Activated naive CD4-positive, alpha-beta T cell treated with anti-CD3 and anti-CD28 coated beads, Interleukin-2, amount 50 U/mL, for 24 hours (primary cell): ENCODE results near the gene CNOT4.
"Not testable (repeated sequence)": the region's sequence is repeated elsewhere in the genome, so short reads cannot be mapped to it uniquely, and the experiment has no call there.

Source experiments
- H3K27ac Mint-ChIP-seq: one replicate; pipeline ENCODE4 v1.8.0; 2021; ENCODE audit warnings: mild to moderate bottlenecking, mixed read lengths
- H3K27me3 Mint-ChIP-seq: one replicate; pipeline ENCODE4 v1.8.0; 2021; ENCODE audit warnings: mixed read lengths
- H3K36me3 Mint-ChIP-seq: one replicate; pipeline ENCODE4 v1.8.0; 2021; ENCODE audit warnings: mixed read lengths
- H3K4me1 Mint-ChIP-seq: one replicate; pipeline ENCODE4 v1.8.0; 2021; ENCODE audit warnings: mixed read lengths
- H3K4me3 Mint-ChIP-seq: one replicate; pipeline ENCODE4 v1.8.0; 2021; ENCODE audit warnings: mild to moderate bottlenecking, mixed read lengths
- H3K9me3 Mint-ChIP-seq: one replicate; pipeline ENCODE4 v1.8.0; 2021; ENCODE audit warnings: mixed read lengths

Gene CNOT4

DNA sequence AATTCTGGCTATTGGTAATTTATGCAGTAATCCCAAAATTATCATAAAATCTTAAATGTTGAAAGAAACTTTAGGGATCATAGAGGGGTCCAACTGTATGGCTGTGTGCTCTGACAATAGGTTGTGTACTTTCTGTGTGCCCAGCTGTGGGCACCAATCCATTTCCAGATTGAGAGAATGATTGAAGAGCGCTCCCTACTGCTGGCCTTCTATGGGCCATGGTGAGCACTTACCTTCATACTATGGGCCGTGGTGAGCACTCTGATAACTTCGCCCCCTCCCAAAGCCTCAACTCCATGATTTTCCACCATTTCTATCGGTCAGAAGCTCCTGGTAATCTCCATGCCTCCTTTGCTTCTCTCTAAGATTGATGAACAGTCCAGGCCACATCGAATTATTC is 157.6 kb downstream of the CNOT4 start:
- Mint-ChIP-seq H3K36me3 (peaks cover 4% of the 10 kb centered on the region), H3K4me1 (no peaks in the 10 kb centered on the region), H3K4me3 (no peak overlapping the region), H3K27ac (no peak overlapping the region), H3K27me3 (no peaks in the 10 kb centered on the region), H3K9me3 (no peaks in the 10 kb centered on the region)

DNA sequence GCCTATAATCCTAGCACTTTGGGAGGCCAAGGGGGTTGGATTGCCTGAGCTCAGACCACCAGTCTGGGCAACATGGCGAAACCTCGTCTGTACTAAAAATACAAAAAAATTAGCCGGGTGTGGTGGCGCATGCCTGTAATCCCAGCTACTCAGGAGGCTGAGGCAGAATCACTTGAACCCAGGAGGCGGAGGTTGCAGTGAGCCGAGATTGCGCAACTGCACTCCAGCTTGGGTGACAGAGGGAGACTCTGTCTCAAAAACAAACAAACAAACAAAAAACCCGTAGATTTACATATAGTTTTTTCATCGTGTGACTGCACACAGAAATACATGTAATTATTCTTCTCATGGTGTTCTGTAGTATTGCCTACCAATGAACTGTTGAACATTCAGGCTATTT is 158.8 kb downstream of the CNOT4 start:
- not testable (repeated sequence) for H3K4me1 Mint-ChIP-seq, H3K4me3 Mint-ChIP-seq, H3K27me3 Mint-ChIP-seq, H3K36me3 Mint-ChIP-seq, H3K27ac Mint-ChIP-seq, H3K9me3 Mint-ChIP-seq

DNA sequence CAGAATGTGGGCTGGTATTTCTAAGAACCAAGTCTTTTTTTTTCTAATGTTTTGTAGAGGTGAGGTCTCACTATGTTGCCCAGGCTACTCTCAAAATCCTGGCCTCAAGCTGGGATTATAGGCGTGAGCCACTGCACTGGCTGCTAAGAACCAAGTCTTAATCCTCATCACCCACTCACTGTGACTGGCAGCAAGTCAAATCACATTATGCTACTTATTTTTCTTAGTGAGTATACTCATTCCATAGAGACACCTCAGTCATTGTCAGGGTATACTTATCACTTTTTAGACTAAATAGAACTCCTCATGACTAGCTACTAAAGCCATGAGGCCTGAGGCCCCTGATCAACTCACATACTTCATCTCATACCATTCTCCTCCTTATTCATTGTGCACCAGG is 160.2 kb downstream of the CNOT4 start:
- peaks cover 2% of the 10 kb centered on the region for H3K36me3 Mint-ChIP-seq
- no peaks in the 10 kb centered on the region for H3K27me3 Mint-ChIP-seq
- no peak overlapping the region for H3K27ac Mint-ChIP-seq
- no peaks in the 10 kb centered on the region for H3K9me3 Mint-ChIP-seq
- H3K4me1 Mint-ChIP-seq = no peaks in the 10 kb centered on the region
- no peak overlapping the region for H3K4me3 Mint-ChIP-seq

- H3K4me1 Mint-ChIP-seq = no peaks in the 10 kb centered on the region
- H3K27me3 Mint-ChIP-seq = no peaks in the 10 kb centered on the region
- H3K9me3 Mint-ChIP-seq = no peaks in the 10 kb centered on the region
- peaks cover 2% of the 10 kb centered on the region for H3K36me3 Mint-ChIP-seq
- no peak overlapping the region for H3K27ac Mint-ChIP-seq
- no peak overlapping the region for H3K4me3 Mint-ChIP-seq
Observed at GRCh38 chr7:135348493-135348892, 161.4 kb downstream of the CNOT4 start.

- Mint-ChIP-seq H3K27ac (no peak overlapping the region), H3K4me1 (no peaks in the 10 kb centered on the region), H3K36me3 (no peaks in the 10 kb centered on the region), H3K4me3 (no peak overlapping the region), H3K9me3 (no peaks in the 10 kb centered on the region), H3K27me3 (no peaks in the 10 kb centered on the region)
Observed at GRCh38 chr7:135343361-135343760, 166.5 kb downstream of the CNOT4 start.

DNA sequence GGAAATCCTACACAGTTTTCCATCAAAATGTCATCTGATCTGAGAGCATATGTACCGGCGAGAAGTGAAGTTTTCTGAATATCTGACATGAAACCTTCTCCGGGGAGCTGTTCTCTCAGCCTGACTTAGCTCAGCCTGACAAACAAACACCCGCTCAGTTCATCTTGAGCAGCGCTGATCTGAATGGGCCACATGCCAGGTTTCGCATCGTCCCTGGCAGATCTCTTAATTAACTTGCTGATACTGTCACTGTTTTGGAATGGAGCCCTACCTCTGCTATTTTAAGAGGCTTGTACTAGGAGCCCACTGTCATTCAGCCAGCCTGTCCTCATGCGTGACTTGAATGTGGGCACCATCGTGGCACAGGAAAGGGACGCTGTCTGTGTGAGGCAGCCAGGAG is 167.0 kb downstream of the CNOT4 start:
- H3K4me1 Mint-ChIP-seq = no peaks in the 10 kb centered on the region

DNA sequence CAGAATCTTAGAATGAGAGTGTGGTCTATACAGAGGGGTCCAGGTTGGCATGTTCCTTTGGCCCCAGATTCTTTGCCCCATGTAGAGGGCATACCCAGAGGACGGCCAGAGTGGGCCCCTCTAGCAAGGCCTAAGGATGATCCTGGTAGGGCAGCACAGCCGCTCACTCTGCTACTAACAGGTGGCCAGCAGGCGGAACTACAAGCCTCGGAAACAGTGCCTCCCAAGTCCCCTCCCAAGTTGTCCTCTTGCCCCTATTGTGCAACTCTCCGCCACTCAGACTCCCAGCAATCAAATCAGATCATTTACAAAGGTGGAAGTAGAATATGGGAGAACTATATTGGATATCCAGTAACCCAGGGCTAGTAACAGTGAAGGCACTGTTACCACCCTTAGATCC is 168.9 kb downstream of the CNOT4 start:
- Mint-ChIP-seq H3K36me3 (no peaks in the 10 kb centered on the region), H3K4me1 (no peaks in the 10 kb centered on the region), H3K27me3 (no peaks in the 10 kb centered on the region), H3K9me3 (no peaks in the 10 kb centered on the region), H3K4me3 (no peak overlapping the region), H3K27ac (no peak overlapping the region)

More for the DNA sequence above, 167.0 kb downstream of the CNOT4 start:
- Mint-ChIP-seq H3K4me3 (no peak overlapping the region), H3K9me3 (no peaks in the 10 kb centered on the region), H3K27me3 (no peaks in the 10 kb centered on the region), H3K36me3 (no peaks in the 10 kb centered on the region), H3K27ac (no peak overlapping the region)

- no peak overlapping the region for H3K27ac Mint-ChIP-seq
- H3K4me3 Mint-ChIP-seq = no peak overlapping the region
- no peaks in the 10 kb centered on the region for H3K9me3 Mint-ChIP-seq
- no peaks in the 10 kb centered on the region for H3K27me3 Mint-ChIP-seq
- H3K36me3 Mint-ChIP-seq = peaks cover 2% of the 10 kb centered on the region
- H3K4me1 Mint-ChIP-seq = no peaks in the 10 kb centered on the region
Observed at GRCh38 chr7:135337977-135338550, 171.8 kb downstream of the CNOT4 start.

DNA sequence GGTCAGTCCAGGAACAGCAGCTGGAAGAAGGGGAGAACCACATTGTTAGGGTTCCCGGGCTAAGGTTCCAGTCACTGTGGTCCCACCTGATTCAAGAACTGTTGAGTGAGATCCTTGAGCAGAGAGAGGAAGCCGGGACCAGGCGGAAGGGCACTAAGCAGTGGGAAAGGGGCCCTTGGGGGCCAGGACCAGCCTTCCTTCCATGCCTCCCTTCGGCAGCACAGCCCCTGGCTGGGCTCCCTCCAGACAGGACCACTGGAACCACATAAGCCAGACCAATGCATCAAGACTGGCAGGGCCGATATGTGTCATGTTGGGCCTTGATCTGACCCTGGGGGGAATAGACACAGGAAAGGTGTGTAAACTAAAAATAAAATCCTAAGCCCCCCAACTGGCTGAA is 172.4 kb downstream of the CNOT4 start:
- H3K36me3 Mint-ChIP-seq = peaks cover 2% of the 10 kb centered on the region
- no peaks in the 10 kb centered on the region for H3K4me1 Mint-ChIP-seq
- H3K4me3 Mint-ChIP-seq = no peak overlapping the region
- H3K27ac Mint-ChIP-seq = no peak overlapping the region
- no peaks in the 10 kb centered on the region for H3K9me3 Mint-ChIP-seq
- no peaks in the 10 kb centered on the region for H3K27me3 Mint-ChIP-seq

- Mint-ChIP-seq H3K27ac (no peak overlapping the region), H3K4me1 (no peaks in the 10 kb centered on the region), H3K4me3 (no peak overlapping the region), H3K27me3 (no peaks in the 10 kb centered on the region), H3K36me3 (peaks cover 3% of the 10 kb centered on the region), H3K9me3 (no peaks in the 10 kb centered on the region)
Observed at GRCh38 chr7:135335628-135336139, 174.2 kb downstream of the CNOT4 start.

DNA sequence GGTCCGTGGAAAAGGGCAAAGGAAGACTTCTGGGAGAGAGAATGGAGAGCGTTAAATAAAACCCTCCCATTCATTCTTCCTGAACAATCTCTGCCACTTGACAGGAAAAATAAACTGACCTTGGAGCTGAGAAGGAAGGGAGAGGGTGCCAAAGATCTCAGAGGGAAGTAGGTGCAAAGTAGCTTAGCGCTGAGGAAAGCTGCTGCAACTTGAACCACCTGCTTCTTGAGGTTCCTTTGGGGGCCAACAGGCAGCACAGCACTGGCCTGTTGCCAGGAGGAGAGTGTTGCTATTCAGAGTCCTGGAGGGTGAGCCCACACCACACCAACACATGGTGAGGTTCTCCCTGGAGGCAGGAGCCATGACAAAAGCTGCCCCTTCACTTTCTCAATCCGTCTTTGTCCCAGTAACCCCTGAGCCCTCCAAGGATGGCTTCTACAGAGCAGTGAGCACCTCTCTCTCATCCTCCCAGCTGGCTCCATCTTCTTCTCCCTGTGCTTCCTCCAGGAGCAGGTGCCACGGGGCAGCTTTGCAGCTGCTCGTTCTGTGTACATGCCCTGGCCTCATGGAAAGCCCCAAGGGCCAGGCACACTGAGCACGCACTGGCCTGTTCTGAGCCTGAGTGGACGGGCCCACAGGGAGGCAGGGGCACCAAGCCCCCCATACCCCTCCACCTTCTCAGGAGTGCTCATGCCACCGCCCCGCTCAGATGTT is 174.9 kb downstream of the CNOT4 start:
- no peaks in the 10 kb centered on the region for H3K27me3 Mint-ChIP-seq
- no peaks in the 10 kb centered on the region for H3K9me3 Mint-ChIP-seq
- H3K27ac Mint-ChIP-seq = no peak overlapping the region
- no peak overlapping the region for H3K4me3 Mint-ChIP-seq
- no peaks in the 10 kb centered on the region for H3K4me1 Mint-ChIP-seq
- peaks cover 3% of the 10 kb centered on the region for H3K36me3 Mint-ChIP-seq

DNA sequence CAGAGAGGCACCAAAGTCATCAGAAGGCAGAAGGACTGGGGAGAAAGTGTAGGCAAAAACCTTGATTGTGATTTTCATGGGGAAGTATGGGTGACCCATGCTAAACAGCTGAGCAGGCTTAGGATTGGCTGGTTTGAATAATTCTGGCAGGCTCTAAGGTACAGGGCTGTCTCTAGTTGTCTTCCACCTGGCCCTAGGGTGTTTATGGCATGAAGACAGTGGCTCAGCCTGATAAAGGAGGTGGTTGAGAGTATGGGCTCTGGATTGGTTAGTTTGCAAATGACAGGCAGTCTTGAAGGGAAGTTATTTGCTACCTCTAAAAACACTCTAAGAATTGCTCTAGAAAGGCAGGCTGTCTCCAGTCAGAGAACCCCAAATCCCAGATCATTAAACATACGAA is 176.0 kb downstream of the CNOT4 start:
- Mint-ChIP-seq H3K4me3 (no peak overlapping the region), H3K27ac (no peak overlapping the region)

GRCh38 chr7:135333200-135333599 is 176.7 kb downstream of the CNOT4 start:
- no peak overlapping the region for H3K4me3 Mint-ChIP-seq
- H3K27ac Mint-ChIP-seq = no peak overlapping the region
- no peaks in the 10 kb centered on the region for H3K4me1 Mint-ChIP-seq

More for the DNA sequence above, 176.0 kb downstream of the CNOT4 start:
- Mint-ChIP-seq H3K4me1 (no peaks in the 10 kb centered on the region), H3K9me3 (no peaks in the 10 kb centered on the region), H3K36me3 (peaks cover 3% of the 10 kb centered on the region), H3K27me3 (no peaks in the 10 kb centered on the region)

DNA sequence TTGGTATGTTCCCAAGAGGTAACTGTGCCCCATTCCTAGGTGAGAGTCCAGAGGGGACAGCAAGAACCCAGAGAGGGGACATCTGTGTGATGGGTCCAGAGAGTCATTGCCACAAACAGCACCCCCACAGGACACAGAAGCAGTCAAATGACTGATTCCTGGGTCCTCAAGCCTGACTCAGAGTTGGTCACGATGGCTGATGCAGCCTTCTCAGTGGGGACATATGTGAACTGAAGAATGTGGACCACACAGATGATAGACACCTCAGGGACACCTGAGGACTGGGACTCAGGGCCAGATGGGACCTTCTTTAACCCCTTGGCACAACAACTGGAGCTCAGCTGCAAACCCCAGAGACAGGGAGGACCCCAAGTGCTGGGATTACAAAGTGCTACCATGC is 179.8 kb downstream of the CNOT4 start:
- H3K4me1 Mint-ChIP-seq = no peaks in the 10 kb centered on the region
- H3K27ac Mint-ChIP-seq = no peak overlapping the region
- no peak overlapping the region for H3K4me3 Mint-ChIP-seq
- H3K36me3 Mint-ChIP-seq = peaks cover 3% of the 10 kb centered on the region
- H3K9me3 Mint-ChIP-seq = no peaks in the 10 kb centered on the region
- no peaks in the 10 kb centered on the region for H3K27me3 Mint-ChIP-seq

More at GRCh38 chr7:135333200-135333599, 176.7 kb downstream of the CNOT4 start:
- Mint-ChIP-seq H3K36me3 (peaks cover 3% of the 10 kb centered on the region), H3K9me3 (no peaks in the 10 kb centered on the region), H3K27me3 (no peaks in the 10 kb centered on the region)

GRCh38 chr7:135328526-135328925 is 181.4 kb downstream of the CNOT4 start:
- Mint-ChIP-seq H3K4me1 (no peaks in the 10 kb centered on the region), H3K27me3 (no peaks in the 10 kb centered on the region), H3K4me3 (no peak overlapping the region), H3K36me3 (peaks cover 3% of the 10 kb centered on the region), H3K27ac (no peak overlapping the region), H3K9me3 (no peaks in the 10 kb centered on the region)

DNA sequence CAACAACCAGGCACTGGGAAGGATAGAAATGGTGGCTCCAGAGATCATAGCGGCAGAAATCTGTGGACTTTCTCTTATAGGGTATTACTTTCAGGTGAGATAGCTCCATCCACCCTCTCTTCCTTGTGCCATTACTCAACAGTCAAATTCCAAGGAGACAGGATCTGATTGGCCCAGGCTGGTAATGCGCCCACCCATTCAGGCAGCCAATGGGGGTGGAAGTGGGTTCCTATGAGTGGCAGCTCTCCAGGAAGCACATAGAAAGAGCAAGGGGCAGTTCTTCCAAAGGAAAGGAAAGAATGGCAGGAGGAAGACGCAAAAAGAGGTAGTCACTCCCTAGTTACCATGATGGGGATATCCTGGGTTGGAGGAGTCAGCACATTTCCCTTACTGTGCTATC is 181.8 kb downstream of the CNOT4 start:
- H3K36me3 Mint-ChIP-seq = peaks cover 1% of the 10 kb centered on the region
- H3K4me1 Mint-ChIP-seq = no peaks in the 10 kb centered on the region
- no peak overlapping the region for H3K27ac Mint-ChIP-seq
- H3K9me3 Mint-ChIP-seq = no peaks in the 10 kb centered on the region
- no peak overlapping the region for H3K4me3 Mint-ChIP-seq
- no peaks in the 10 kb centered on the region for H3K27me3 Mint-ChIP-seq
